ENCODE data around the gene HENMT1.
"Not testable (repeated sequence)": the region's sequence is repeated elsewhere in the genome, so short reads cannot be mapped to it uniquely, and the experiment has no call there.

HENMT1 gene

GRCh38 chr1:108670131-108670773 lies 9.4 kb upstream of the HENMT1 start:
- DNase-seq: no peak

- DNase-seq: no peak
These were observed 8.8 kb upstream of the HENMT1 start for GRCh38 chr1:108669679-108670078.

- DNase-seq: no peak
These were observed 7.9 kb upstream of the HENMT1 start for GRCh38 chr1:108668777-108669176.

- DNase-seq: not testable (repeated sequence)
These were observed 6.5 kb upstream of the HENMT1 start for GRCh38 chr1:108667422-108667821.

GRCh38 chr1:108665771-108666170 lies 4.9 kb upstream of the HENMT1 start:
- DNase-seq: no peak

- no peak for DNase-seq
These were observed 4.2 kb upstream of the HENMT1 start for GRCh38 chr1:108665067-108665466.

- no peak for DNase-seq
These were observed 3.6 kb upstream of the HENMT1 start for GRCh38 chr1:108664481-108664880.

GRCh38 chr1:108663074-108663473 lies 2.2 kb upstream of the HENMT1 start:
- peak; percentile 30 for DNase-seq

- no peak for DNase-seq
These were observed 3.4 kb downstream of the HENMT1 start for GRCh38 chr1:108657356-108658080.

GRCh38 chr1:108653431-108654105 lies 7.3 kb downstream of the HENMT1 start:
- no peak for DNase-seq

- DNase-seq: no peak
These were observed 14.1 kb downstream of the HENMT1 start for GRCh38 chr1:108646648-108647269.

- DNase-seq: no peak
These were observed 14.6 kb downstream of the HENMT1 start for GRCh38 chr1:108646265-108646647.

- DNase-seq: no peak
These were observed 15.2 kb downstream of the HENMT1 start for GRCh38 chr1:108645564-108646184.

- no peak for DNase-seq
These were observed 15.9 kb downstream of the HENMT1 start for GRCh38 chr1:108644984-108645383.

- peak; percentile 75 for DNase-seq
These were observed 17.2 kb downstream of the HENMT1 start for GRCh38 chr1:108643492-108644335.

GRCh38 chr1:108640863-108641262 lies 20.0 kb downstream of the HENMT1 start:
- DNase-seq: not testable (repeated sequence)

- DNase-seq: no peak
These were observed 20.9 kb downstream of the HENMT1 start for GRCh38 chr1:108639899-108640560.

- no peak for DNase-seq
These were observed 24.0 kb downstream of the HENMT1 start for GRCh38 chr1:108636876-108637275.

GRCh38 chr1:108634521-108634920 lies 26.4 kb downstream of the HENMT1 start:
- no peak for DNase-seq

GRCh38 chr1:108628665-108629064 lies 32.2 kb downstream of the HENMT1 start:
- no peak for DNase-seq

- no peak for DNase-seq
These were observed 32.9 kb downstream of the HENMT1 start for GRCh38 chr1:108627951-108628350.

GRCh38 chr1:108627256-108627655 lies 33.6 kb downstream of the HENMT1 start:
- DNase-seq: no peak
